ENCODE data around the gene SEMA3E.

GRCh38 chr7:83684928-83685327 is 36.0 kb upstream of the SEMA3E start:
- no peak for TF ChIP-seq RFX5 (IDR thresholded peaks at IDR 0.05; ENCODE audit: low read depth, low read length)
- TF ChIP-seq CTCF (IDR thresholded peaks at IDR 0.05 in 2 of 3, conservative IDR thresholded peaks at IDR 0.05 in 1 of 3; ENCODE audit: insufficient read depth in 2 of 3, low read depth in 1 of 3, low read length in 3 of 3), result no peak
- no peak for TF ChIP-seq ZBTB49 (CRISPR knock-in tag; IDR thresholded peaks at IDR 0.05; ENCODE audit: borderline replicate concordance)
- TF ChIP-seq IRF2 (CRISPR knock-in tag; IDR thresholded peaks at IDR 0.05), result no peak
- no peak for TF ChIP-seq EP300 (IDR thresholded peaks at IDR 0.05; ENCODE audit: low read length)
- no peak for TF ChIP-seq ZNF644 (tag; IDR thresholded peaks at IDR 0.05; ENCODE audit: low read depth)
- no peak for TF ChIP-seq POLR2A (conservative IDR thresholded peaks at IDR 0.05)
- TF ChIP-seq POLR2AphosphoS5 (IDR thresholded peaks at IDR 0.05; ENCODE audit: control insufficient read depth, insufficient read depth, low read depth, low read length), result no peak
- no peak for TF ChIP-seq CXXC5 (CRISPR knock-in tag; IDR thresholded peaks at IDR 0.05)
- no peak for TF ChIP-seq MAZ (CRISPR knock-in tag; conservative IDR thresholded peaks at IDR 0.05 in 1 of 2, IDR thresholded peaks at IDR 0.05 in 1 of 2)
- TF ChIP-seq ZBTB34 (CRISPR knock-in tag; IDR thresholded peaks at IDR 0.05), result no peak
- no peak for TF ChIP-seq GABPA (tag; conservative IDR thresholded peaks at IDR 0.05; ENCODE audit: low read depth)
